ENCODE data around the gene SP4.

The SP4 gene

GRCh38 chr7:21443149-21443841, 15.4 kb downstream of the SP4 start:
- DNase-seq, result no peak

GRCh38 chr7:21448974-21449373, 21.1 kb downstream of the SP4 start:
- DNase-seq, result no peak

- DNase-seq, result no peak
Observed at GRCh38 chr7:21450076-21450475, 22.2 kb downstream of the SP4 start.

GRCh38 chr7:21450941-21451340, 23.1 kb downstream of the SP4 start:
- DNase-seq, result no peak

GRCh38 chr7:21454182-21454581, 26.3 kb downstream of the SP4 start:
- DNase-seq, result no peak

GRCh38 chr7:21454906-21455305, 27.0 kb downstream of the SP4 start:
- no peak for DNase-seq

GRCh38 chr7:21461282-21461681, 33.4 kb downstream of the SP4 start:
- DNase-seq, result peak in 1 of 14 donors; percentile 0

- no peak for DNase-seq
Observed at GRCh38 chr7:21462081-21462480, 34.2 kb downstream of the SP4 start.

GRCh38 chr7:21463524-21463923, 35.6 kb downstream of the SP4 start:
- DNase-seq, result no peak

- no peak for DNase-seq
Observed at GRCh38 chr7:21468969-21469368, 41.1 kb downstream of the SP4 start.

- no peak for DNase-seq
Observed at GRCh38 chr7:21469894-21470293, 42.0 kb downstream of the SP4 start.

- no peak for DNase-seq
Observed at GRCh38 chr7:21472029-21472428, 44.1 kb downstream of the SP4 start.

GRCh38 chr7:21476429-21476828, 48.5 kb downstream of the SP4 start:
- DNase-seq, result no peak

- no peak for DNase-seq
Observed at GRCh38 chr7:21480693-21481403, 53.0 kb downstream of the SP4 start.

GRCh38 chr7:21486511-21486910, 58.6 kb downstream of the SP4 start:
- no peak for DNase-seq

GRCh38 chr7:21495731-21496130, 67.8 kb downstream of the SP4 start:
- no peak for DNase-seq

GRCh38 chr7:21497072-21497471, 69.2 kb downstream of the SP4 start:
- DNase-seq, result no peak

- DNase-seq, result no peak
Observed at GRCh38 chr7:21500117-21500832, 72.4 kb downstream of the SP4 start.

- DNase-seq, result no peak
Observed at GRCh38 chr7:21504021-21504420, 76.1 kb downstream of the SP4 start.

- peak in 6 of 14 donors; percentile 3 to 34 (median 13) for DNase-seq
Observed at GRCh38 chr7:21507627-21508343, 79.9 kb downstream of the SP4 start.

- DNase-seq, result no peak
Observed at GRCh38 chr7:21508538-21508937, 80.7 kb downstream of the SP4 start.

GRCh38 chr7:21514062-21514461, 86.2 kb downstream of the SP4 start:
- DNase-seq, result no peak

GRCh38 chr7:21524680-21525079, 96.8 kb downstream of the SP4 start:
- no peak for DNase-seq
